GM18511 (cell line): ENCODE data around the gene SMAGP.

ENCODE experiments used
- ATAC-seq: cut with Tn5 transposase; IDR thresholded peaks from one replicate; pipeline ENCODE4 v1.9.1; 2021; ENCODE audit warnings: mild to moderate bottlenecking, moderate library complexity; ENCODE audit not compliant: unreplicated experiment

The SMAGP gene

DNA sequence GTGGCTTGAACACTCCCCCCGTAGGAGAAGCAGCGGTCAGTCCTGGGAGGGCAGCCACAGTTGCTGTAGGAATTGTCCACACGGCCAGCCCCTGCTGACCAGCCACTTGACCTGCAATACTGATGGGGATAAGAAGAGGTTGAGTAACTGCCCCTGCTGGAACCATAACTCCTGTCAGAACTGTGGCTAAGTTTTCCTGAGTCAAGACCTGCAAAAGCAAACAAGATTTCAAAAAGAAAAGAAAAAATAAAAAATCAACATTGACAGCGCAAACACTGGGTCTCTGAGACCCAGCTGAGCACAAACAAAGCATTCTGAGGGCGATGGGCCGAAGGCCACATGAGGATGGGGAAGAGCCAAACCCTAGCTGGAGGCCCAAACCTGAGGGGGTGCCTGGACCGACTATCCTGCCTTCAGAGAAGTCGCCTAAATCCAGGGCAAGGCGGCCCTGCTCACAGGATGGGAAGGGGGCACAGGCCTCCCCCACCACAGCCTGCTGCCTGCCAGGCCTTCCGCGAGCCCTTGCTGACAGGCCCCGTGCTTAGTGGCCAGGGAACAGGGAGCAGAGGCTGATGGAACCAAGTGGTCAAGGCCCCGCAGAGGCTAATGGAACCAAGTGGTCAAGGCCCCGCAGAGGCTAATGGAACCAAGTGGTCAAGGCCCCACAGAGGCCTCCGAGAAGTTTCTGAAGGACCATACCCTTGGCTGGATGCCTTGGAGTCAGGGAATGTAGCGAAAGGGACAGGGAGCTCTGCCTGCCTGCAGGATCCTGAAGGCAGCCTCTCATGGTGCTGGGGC is 71.4 kb downstream of the SMAGP start:
- no peak for ATAC-seq

GRCh38 chr12:51197736-51198567 is 72.3 kb downstream of the SMAGP start:
- no peak for ATAC-seq

GRCh38 chr12:51196547-51196946 is 73.7 kb downstream of the SMAGP start:
- ATAC-seq: no peak

DNA sequence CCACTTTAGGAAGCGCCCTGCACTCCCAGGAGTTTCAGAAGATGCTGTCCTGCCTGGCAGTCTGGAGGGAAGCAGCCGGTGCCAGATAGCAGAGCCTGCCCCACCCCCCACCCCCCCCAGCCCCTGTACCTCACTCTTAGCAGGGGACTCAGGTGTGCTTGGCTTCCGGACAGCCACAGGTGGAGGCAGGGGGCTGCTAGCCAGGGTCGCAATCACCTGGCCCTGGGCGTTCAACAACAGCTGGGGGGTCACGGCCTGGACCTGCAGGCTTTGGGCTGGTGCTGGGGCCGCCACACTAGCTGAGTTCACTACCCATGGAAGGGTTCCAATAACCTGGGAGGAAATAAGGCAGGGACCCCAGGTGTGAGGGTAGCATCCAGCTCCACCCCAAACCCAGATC is 74.4 kb downstream of the SMAGP start:
- no peak for ATAC-seq
